ENCODE results near the gene GPR85. TPM values are rescaled to one million over a fixed set of nuclear protein-coding genes. Genes with fewer than 3 reads are reported as not detected.

GPR85 gene
- total RNA-seq, 6 experiments from 2014 or later: 0.06 to 0.80 (median 0.33) TPM

- Histone ChIP-seq H3K36me3 (no peaks in the 10 kb centered on the region), H3K4me3 (no peak overlapping the region), H3K9me3 (no peaks in the 10 kb centered on the region), H3K27ac (no peak overlapping the region), H3K4me1 (no peaks in the 10 kb centered on the region), H3K27me3 (no peaks in the 10 kb centered on the region)
- DNase-seq (no peak), ATAC-seq (no peak)
- intact Hi-C loops (cut with DNase I): no loop called here
- 63% methylated on average over 2 of the region's 2 CpGs for WGBS (ENCODE audit: insufficient coverage, low coverage, low lambda C conversion rate, missing lambda C conversion rate)
- TF ChIP-seq CTCF (IDR thresholded peaks at IDR 0.05) (no peak), POLR2A (IDR thresholded peaks at IDR 0.05) (no peak)
These were observed 39.1 kb upstream of the GPR85 start for GRCh38 chr7:113125728-113126127.

GRCh38 chr7:113122744-113123143, 36.1 kb upstream of the GPR85 start:
- intact Hi-C loops (cut with DNase I): no loop called here
- Histone ChIP-seq H3K4me3 (no peak overlapping the region), H3K9me3 (no peaks in the 10 kb centered on the region), H3K27ac (no peak overlapping the region), H3K4me1 (peaks cover 0 to 3% (median 0%) of the 10 kb centered on the region in 4 donors), H3K27me3 (no peaks in the 10 kb centered on the region), H3K36me3 (no peaks in the 10 kb centered on the region)
- no peak for DNase-seq
- TF ChIP-seq POLR2A (IDR thresholded peaks at IDR 0.05): no peak
- no peak for TF ChIP-seq CTCF (IDR thresholded peaks at IDR 0.05)
- no peak for ATAC-seq

- Histone ChIP-seq H3K9me3 (no peaks in the 10 kb centered on the region), H3K4me3 (no peak overlapping the region), H3K36me3 (no peaks in the 10 kb centered on the region), H3K27ac (no peak overlapping the region), H3K4me1 (peaks cover 0 to 3% (median 0%) of the 10 kb centered on the region in 4 donors), H3K27me3 (no peaks in the 10 kb centered on the region)
- no peak for DNase-seq
- ATAC-seq: no peak
- TF ChIP-seq CTCF (IDR thresholded peaks at IDR 0.05) (no peak), POLR2A (IDR thresholded peaks at IDR 0.05) (no peak)
- WGBS (ENCODE audit: insufficient coverage, low coverage, low lambda C conversion rate, missing lambda C conversion rate): 86% methylated on average over 1 of the region's 1 CpG
- intact Hi-C loops (cut with DNase I): no loop called here
These were observed 34.0 kb upstream of the GPR85 start for GRCh38 chr7:113120647-113121046.

- 89% methylated on average over 6 of the region's 6 CpGs for WGBS (ENCODE audit: insufficient coverage, low coverage, low lambda C conversion rate, missing lambda C conversion rate)
These were observed 32.8 kb upstream of the GPR85 start for GRCh38 chr7:113119429-113119828.

More at GRCh38 chr7:113119429-113119828, 32.8 kb upstream of the GPR85 start:
- Histone ChIP-seq H3K4me1 (peaks cover 0 to 3% (median 0%) of the 10 kb centered on the region in 4 donors), H3K4me3 (no peak overlapping the region), H3K9me3 (no peaks in the 10 kb centered on the region), H3K27ac (no peak overlapping the region), H3K27me3 (no peaks in the 10 kb centered on the region), H3K36me3 (no peaks in the 10 kb centered on the region)
- no peak for ATAC-seq
- no peak for DNase-seq
- TF ChIP-seq CTCF (IDR thresholded peaks at IDR 0.05) (no peak), POLR2A (IDR thresholded peaks at IDR 0.05) (no peak)
- intact Hi-C loops (cut with DNase I): no loop called here

Measured in right lobe of liver (tissue), 6 donors.